ENCODE measurements around the gene HEBP2. TPM values are rescaled to one million over a fixed set of nuclear protein-coding genes. Genes with fewer than 3 reads are reported as not detected.

The HEBP2 gene
- total RNA-seq, 1 experiment from 2014 or later, result 73.1 TPM

DNA sequence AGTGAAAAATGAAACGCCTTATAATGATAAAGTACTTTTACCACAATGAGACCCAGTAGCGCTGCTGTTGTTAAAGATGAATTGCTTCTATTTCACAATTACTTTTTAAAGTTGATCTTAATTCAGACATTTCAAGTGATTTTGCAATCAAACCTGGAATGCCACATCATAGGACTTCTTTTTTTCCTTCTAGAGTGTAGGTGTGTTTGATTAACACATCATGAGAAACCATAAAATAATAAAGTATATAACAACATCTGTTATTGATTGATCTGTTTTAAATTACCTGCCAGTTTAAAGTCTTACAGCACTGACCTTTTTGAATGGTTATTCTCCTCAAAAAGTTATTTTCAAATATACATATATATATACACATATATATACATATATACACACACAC, 38.6 kb downstream of the HEBP2 start:
- Mint-ChIP-seq H3K4me3 (ENCODE audit: unreplicated experiment) (no peak overlapping the region), H3K27ac (ENCODE audit: unreplicated experiment) (no peak overlapping the region), H3K36me3 (ENCODE audit: insufficient read depth, unreplicated experiment) (peaks cover 20% of the 10 kb centered on the region), H3K9me3 (ENCODE audit: unreplicated experiment) (no peaks in the 10 kb centered on the region), H3K4me1 (ENCODE audit: low read depth, unreplicated experiment) (no peaks in the 10 kb centered on the region), H3K27me3 (ENCODE audit: insufficient read depth, unreplicated experiment) (no peaks in the 10 kb centered on the region)
- ChIA-PET POLR2A (no interaction called here), CTCF (interaction anchor here (1.0 kb wide), 1 partner anchor 67 kb away, joined by 3 read pairs; no protein-coding TSS in a partner anchor)
- intact Hi-C loops (cut with micrococcal nuclease; ENCODE audit: unreplicated experiment), result no loop called here
- Histone ChIP-seq H3K36me3 (ENCODE audit: control insufficient read depth, insufficient read depth, low read length) (no peaks in the 10 kb centered on the region; the same call in 1 of the 2 replicates), H3K4me1 (no peaks in the 10 kb centered on the region), H3K27me3 (replicated peaks; ENCODE audit: control insufficient read depth, insufficient read depth, low read length) (no peaks in the 10 kb centered on the region), H3K9me3 (no peaks in the 10 kb centered on the region), H3K4me3 (ENCODE audit: low read depth, low read length) (no peak overlapping the region)
- DNase-seq, result no peak
- BruUV-seq (replicated peaks), result no TSS peak
- TF ChIP-seq, protein P1, sequence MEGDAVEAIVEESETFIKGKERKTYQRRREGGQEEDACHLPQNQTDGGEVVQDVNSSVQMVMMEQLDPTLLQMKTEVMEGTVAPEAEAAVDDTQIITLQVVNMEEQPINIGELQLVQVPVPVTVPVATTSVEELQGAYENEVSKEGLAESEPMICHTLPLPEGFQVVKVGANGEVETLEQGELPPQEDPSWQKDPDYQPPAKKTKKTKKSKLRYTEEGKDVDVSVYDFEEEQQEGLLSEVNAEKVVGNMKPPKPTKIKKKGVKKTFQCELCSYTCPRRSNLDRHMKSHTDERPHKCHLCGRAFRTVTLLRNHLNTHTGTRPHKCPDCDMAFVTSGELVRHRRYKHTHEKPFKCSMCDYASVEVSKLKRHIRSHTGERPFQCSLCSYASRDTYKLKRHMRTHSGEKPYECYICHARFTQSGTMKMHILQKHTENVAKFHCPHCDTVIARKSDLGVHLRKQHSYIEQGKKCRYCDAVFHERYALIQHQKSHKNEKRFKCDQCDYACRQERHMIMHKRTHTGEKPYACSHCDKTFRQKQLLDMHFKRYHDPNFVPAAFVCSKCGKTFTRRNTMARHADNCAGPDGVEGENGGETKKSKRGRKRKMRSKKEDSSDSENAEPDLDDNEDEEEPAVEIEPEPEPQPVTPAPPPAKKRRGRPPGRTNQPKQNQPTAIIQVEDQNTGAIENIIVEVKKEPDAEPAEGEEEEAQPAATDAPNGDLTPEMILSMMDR (IDR thresholded peaks at IDR 0.05; ENCODE audit: insufficient read depth in 1 of 2, low read depth in 1 of 2, low read length in 1 of 2, severe bottlenecking in 1 of 2, unreplicated experiment in 1 of 2), result no peak

GRCh38 chr6:138443979-138444378, 40.0 kb downstream of the HEBP2 start:
- POLR2A ChIA-PET, result no interaction called here
- no peak overlapping the region for H3K4me3 Mint-ChIP-seq (ENCODE audit: unreplicated experiment)
- TF ChIP-seq, protein P1 (IDR thresholded peaks at IDR 0.05; ENCODE audit: insufficient read depth in 1 of 2, low read depth in 1 of 2, low read length in 1 of 2, severe bottlenecking in 1 of 2, unreplicated experiment in 1 of 2), result no peak
- no TSS peak for BruUV-seq (replicated peaks)
- no peaks in the 10 kb centered on the region for H3K9me3 Mint-ChIP-seq (ENCODE audit: unreplicated experiment)
- H3K27ac Mint-ChIP-seq (ENCODE audit: unreplicated experiment), result no peak overlapping the region
- peaks cover 20% of the 10 kb centered on the region for H3K36me3 Mint-ChIP-seq (ENCODE audit: insufficient read depth, unreplicated experiment)
- no peaks in the 10 kb centered on the region for H3K27me3 Mint-ChIP-seq (ENCODE audit: insufficient read depth, unreplicated experiment)
- Histone ChIP-seq H3K36me3 (ENCODE audit: control insufficient read depth, insufficient read depth, low read length) (no peaks in the 10 kb centered on the region; the same call in 1 of the 2 replicates), H3K9me3 (no peaks in the 10 kb centered on the region), H3K4me1 (no peaks in the 10 kb centered on the region), H3K4me3 (ENCODE audit: low read depth, low read length) (no peak overlapping the region), H3K27me3 (replicated peaks; ENCODE audit: control insufficient read depth, insufficient read depth, low read length) (no peaks in the 10 kb centered on the region)
- intact Hi-C loops (cut with micrococcal nuclease; ENCODE audit: unreplicated experiment), result no loop called here
- H3K4me1 Mint-ChIP-seq (ENCODE audit: low read depth, unreplicated experiment), result no peaks in the 10 kb centered on the region
- no peak for DNase-seq
- CTCF ChIA-PET, result no interaction called here

- intact Hi-C loops (cut with micrococcal nuclease; ENCODE audit: unreplicated experiment), result no loop called here
- H3K36me3 ChIP-seq (ENCODE audit: control insufficient read depth, insufficient read depth, low read length), result no peaks in the 10 kb centered on the region; the same call in 1 of the 2 replicates
- BruUV-seq (replicated peaks), result no TSS peak
- H3K27ac Mint-ChIP-seq (ENCODE audit: unreplicated experiment), result no peak overlapping the region
- no peaks in the 10 kb centered on the region for H3K4me1 ChIP-seq
- no peaks in the 10 kb centered on the region for H3K9me3 Mint-ChIP-seq (ENCODE audit: unreplicated experiment)
- H3K36me3 Mint-ChIP-seq (ENCODE audit: insufficient read depth, unreplicated experiment), result peaks cover 19% of the 10 kb centered on the region
- CTCF ChIA-PET, result no interaction called here
- no peak overlapping the region for H3K4me3 ChIP-seq (ENCODE audit: low read depth, low read length)
- TF ChIP-seq, protein P1 (IDR thresholded peaks at IDR 0.05; ENCODE audit: insufficient read depth in 1 of 2, low read depth in 1 of 2, low read length in 1 of 2, severe bottlenecking in 1 of 2, unreplicated experiment in 1 of 2), result no peak
- no peak overlapping the region for H3K4me3 Mint-ChIP-seq (ENCODE audit: unreplicated experiment)
- H3K27me3 Mint-ChIP-seq (ENCODE audit: insufficient read depth, unreplicated experiment), result no peaks in the 10 kb centered on the region
- POLR2A ChIA-PET, result no interaction called here
- DNase-seq, result no peak
- no peaks in the 10 kb centered on the region for H3K9me3 ChIP-seq
- peaks cover 7% of the 10 kb centered on the region for H3K4me1 Mint-ChIP-seq (ENCODE audit: low read depth, unreplicated experiment)
- H3K27me3 ChIP-seq (replicated peaks; ENCODE audit: control insufficient read depth, insufficient read depth, low read length), result no peaks in the 10 kb centered on the region
Observed at GRCh38 chr6:138446821-138447220, 42.8 kb downstream of the HEBP2 start.

All from Caco-2 (cell line).